ENCODE results near the gene ZNF497. TPM values are rescaled to one million over a fixed set of nuclear protein-coding genes. Genes with fewer than 3 reads are reported as not detected.

Gene ZNF497
- total and polyA plus RNA-seq, 2 of the 13 experiments (the other 11 are each of a cell fraction or from before 2014, with no cell fraction given) = 1.5 to 1.9 TPM

GRCh38 chr19:58325311-58326022 is 37.1 kb downstream of the ZNF497 start:
- POLR2A ChIA-PET = interaction anchor here (0.6 to 2.1 kb wide), 6 partner anchors 21 to 225 kb away, joined by 3 to 22 read pairs (median 6); partner anchors contain the start of genes ERVK3-1, ZBTB45, ZNF274 and ZNF497
- peak overlapping the region; percentile 83 to 95 (median 89) for H3K4me3 ChIP-seq (replicated peaks in 1 of 3; ENCODE audit: insufficient read depth in 1 of 3, low read depth in 2 of 3, low read length in 3 of 3)

More at GRCh38 chr19:58325311-58326022, 37.1 kb downstream of the ZNF497 start:
- no peaks in the 10 kb centered on the region for H3K36me3 ChIP-seq (replicated peaks in 1 of 2; ENCODE audit: control insufficient read depth in 1 of 2, insufficient read depth in 2 of 2, low read length in 2 of 2)
- DNase-seq (ENCODE audit: low spot score) = no peak
- TF ChIP-seq ZNF496 (CRISPR knock-in tag; IDR thresholded peaks at IDR 0.05; ENCODE audit: insufficient replicate concordance) = no peak
- TF ChIP-seq CERS6 (CRISPR knock-in tag; IDR thresholded peaks at IDR 0.05) = no peak
- TF ChIP-seq ZNF230 (CRISPR knock-in tag; IDR thresholded peaks at IDR 0.05) = no peak
- no peak for TF ChIP-seq HMGXB3 (CRISPR knock-in tag; IDR thresholded peaks at IDR 0.05; ENCODE audit: borderline replicate concordance)
- TF ChIP-seq GPN1 (CRISPR knock-in tag; IDR thresholded peaks at IDR 0.05; ENCODE audit: borderline replicate concordance) = no peak
- TF ChIP-seq ZNF207 (IDR thresholded peaks at IDR 0.05; ENCODE audit: borderline replicate concordance) = no peak
- TF ChIP-seq CBX1 (IDR thresholded peaks at IDR 0.05; ENCODE audit: low read depth) = no peak
- TF ChIP-seq ATF2 (CRISPR knock-in tag; IDR thresholded peaks at IDR 0.05) = no peak
- no peak for TF ChIP-seq TFAP4 (IDR thresholded peaks at IDR 0.05; ENCODE audit: borderline replicate concordance, low read depth)
- TF ChIP-seq CEBPG (CRISPR knock-in tag; IDR thresholded peaks at IDR 0.05) = no peak
- TF ChIP-seq ZNF740 (CRISPR knock-in tag; IDR thresholded peaks at IDR 0.05) = no peak
- H3K27me3 ChIP-seq (ENCODE audit: control insufficient read depth in 1 of 2, insufficient read depth in 2 of 2, low read length in 2 of 2) = no peaks in the 10 kb centered on the region; a peak in 1 of 5 replicates
- peaks cover 39% of the 10 kb centered on the region for H3K4me1 ChIP-seq (ENCODE audit: insufficient read depth, low read length)
- in situ Hi-C loops (cut with HindIII; ENCODE audit: extremely low pct_ligation_motif_present, low pct_unique_long_range_greater_than_20kb) (no loop called here), intact Hi-C loops (cut with micrococcal nuclease; ENCODE audit: unreplicated experiment) (loop anchor here (2.0 to 5.0 kb wide), 5 partner anchors 47 to 192 kb away; partner anchors contain the start of genes ZBTB45, ZNF274, ZNF324 and ZNF584)
- FAIRE-seq = no peak
- no peak for ATAC-seq
- H3K9me3 ChIP-seq (ENCODE audit: low read length) = no peaks in the 10 kb centered on the region
- H3K79me2 ChIP-seq (ENCODE audit: insufficient read depth, low read length) = peaks cover 22% of the 10 kb centered on the region
- no peak overlapping the region for H3K27ac ChIP-seq (ENCODE audit: extremely low read length, insufficient read depth, low read length)
- peak overlapping the region; percentile 91 for H3K4me2 ChIP-seq (ENCODE audit: low read depth, low read length)
- H3K9ac ChIP-seq (ENCODE audit: insufficient read depth, low read depth, low read length) = peak overlapping the region; percentile 85
- BruUV-seq (replicated peaks) = no TSS peak
- H4K20me1 ChIP-seq (ENCODE audit: insufficient read depth, low read length) = no peaks in the 10 kb centered on the region
- CTCF ChIA-PET (ENCODE audit: low intra/inter-chr PET ratio, low total read pairs) = no interaction called here
- 57% methylated on average over 6 of the region's 6 CpGs for WGBS (ENCODE audit: low lambda C conversion rate)
- no peak overlapping the region for H2AFZ ChIP-seq (ENCODE audit: low read length)
